ENCODE data around the gene SNX12.
"Not testable (repeated sequence)": the region's sequence is repeated elsewhere in the genome, so short reads cannot be mapped to it uniquely, and the experiment has no call there.

SNX12 gene

GRCh38 chrX:71091263-71091662 lies 23.1 kb upstream of the SNX12 start:
- no peak for DNase-seq (ENCODE audit: low read depth in 3 of 3)

GRCh38 chrX:71085900-71086299 lies 17.8 kb upstream of the SNX12 start:
- DNase-seq (ENCODE audit: low read depth in 3 of 3) = no peak

- DNase-seq (ENCODE audit: low read depth in 3 of 3) = no peak
Observed at GRCh38 chrX:71082822-71083221, 14.7 kb upstream of the SNX12 start.

- no peak for DNase-seq (ENCODE audit: low read depth in 3 of 3)
Observed at GRCh38 chrX:71082124-71082647, 14.1 kb upstream of the SNX12 start.

GRCh38 chrX:71081330-71082123 lies 13.4 kb upstream of the SNX12 start:
- no peak for DNase-seq (ENCODE audit: low read depth in 3 of 3)

- DNase-seq (ENCODE audit: low read depth in 3 of 3) = no peak
Observed at GRCh38 chrX:71070531-71070930, 2.4 kb upstream of the SNX12 start.

- DNase-seq (ENCODE audit: low read depth in 3 of 3) = no peak
Observed at GRCh38 chrX:71067712-71068043, 456 bp downstream of the SNX12 start.

GRCh38 chrX:71067089-71067488 lies 1.0 kb downstream of the SNX12 start:
- no peak for DNase-seq (ENCODE audit: low read depth in 3 of 3)

GRCh38 chrX:71060127-71060526 lies 8.0 kb downstream of the SNX12 start:
- DNase-seq (ENCODE audit: low read depth in 3 of 3) = no peak

- DNase-seq (ENCODE audit: low read depth in 3 of 3) = no peak
Observed at GRCh38 chrX:71057848-71058530, 10.1 kb downstream of the SNX12 start.

GRCh38 chrX:71056867-71057266 lies 11.3 kb downstream of the SNX12 start:
- no peak for DNase-seq (ENCODE audit: low read depth in 3 of 3)

GRCh38 chrX:71053217-71053621 lies 14.9 kb downstream of the SNX12 start:
- no peak for DNase-seq (ENCODE audit: low read depth in 3 of 3)

- no peak for DNase-seq (ENCODE audit: low read depth in 3 of 3)
Observed at GRCh38 chrX:71052721-71053120, 15.4 kb downstream of the SNX12 start.

- DNase-seq (ENCODE audit: low read depth in 3 of 3) = not testable (repeated sequence)
Observed at GRCh38 chrX:71047891-71048290, 20.2 kb downstream of the SNX12 start.

GRCh38 chrX:71017396-71017939 lies 50.7 kb downstream of the SNX12 start:
- no peak for DNase-seq (ENCODE audit: low read depth in 3 of 3)
